Astrocyte of the spinal cord (primary cell): Measurements from ENCODE around the gene PPP1R3D.
"Not testable (repeated sequence)": the region's sequence is repeated elsewhere in the genome, so short reads cannot be mapped to it uniquely, and the experiment has no call there.

Experiments
- DNase-seq: peaks from one replicate; pipeline ENCODE4 v3.0.0; 2011; ENCODE audit warnings: low read depth, low spot score
- H3K4me3 ChIP-seq: 2 replicates; pipeline ENCODE4 v1.5.1; 2011; ENCODE audit warnings: low read depth, mild to moderate bottlenecking, low read length, moderate library complexity
- CTCF ChIP-seq: IDR thresholded peaks from 2 replicates; pipeline ENCODE4 v1.5.1; 2012; ENCODE audit warnings: low read depth, mild to moderate bottlenecking, low read length, inconsistent platforms
- in situ Hi-C: cut with HindIII; loops from 2 replicates; pipeline ENCODE4 v1.10.0; 2017; ENCODE audit warnings: low sequenced_read_pairs

The PPP1R3D gene

GRCh38 chr20:59911041-59911440 lies 29.1 kb downstream of the PPP1R3D start:
- no peak overlapping the region for H3K4me3 ChIP-seq
- no peak for TF ChIP-seq CTCF
- in situ Hi-C loops, result no loop called here

GRCh38 chr20:59908855-59909254 lies 31.2 kb downstream of the PPP1R3D start:
- H3K4me3 ChIP-seq, result no peak overlapping the region
- no peak for TF ChIP-seq CTCF
- DNase-seq, result no peak
- in situ Hi-C loops, result no loop called here

More at GRCh38 chr20:59911041-59911440, 29.1 kb downstream of the PPP1R3D start:
- no peak for DNase-seq

- no peak for DNase-seq
- no peak for TF ChIP-seq CTCF
- H3K4me3 ChIP-seq, result no peak overlapping the region
- in situ Hi-C loops, result no loop called here
These were observed 36.5 kb downstream of the PPP1R3D start for GRCh38 chr20:59903621-59904020.

GRCh38 chr20:59902470-59902869 lies 37.6 kb downstream of the PPP1R3D start:
- no peak for DNase-seq
- H3K4me3 ChIP-seq, result no peak overlapping the region
- in situ Hi-C loops, result no loop called here
- no peak for TF ChIP-seq CTCF

- TF ChIP-seq CTCF, result no peak
- in situ Hi-C loops, result no loop called here
- no peak overlapping the region for H3K4me3 ChIP-seq
- DNase-seq, result no peak
These were observed 44.2 kb downstream of the PPP1R3D start for GRCh38 chr20:59895908-59896307.

GRCh38 chr20:59891581-59891980 lies 48.5 kb downstream of the PPP1R3D start:
- no peak for TF ChIP-seq CTCF
- no peak for DNase-seq
- in situ Hi-C loops, result no loop called here
- no peak overlapping the region for H3K4me3 ChIP-seq

- DNase-seq, H3K4me3 ChIP-seq, in situ Hi-C loops: not testable (repeated sequence)
These were observed 50.1 kb downstream of the PPP1R3D start for GRCh38 chr20:59890035-59890434.
